ENCODE measurements around the gene UPF1. TPM values are rescaled to one million over a fixed set of nuclear protein-coding genes. Genes with fewer than 3 reads are reported as not detected.

The UPF1 gene
- total RNA-seq, result 103 TPM

DNA sequence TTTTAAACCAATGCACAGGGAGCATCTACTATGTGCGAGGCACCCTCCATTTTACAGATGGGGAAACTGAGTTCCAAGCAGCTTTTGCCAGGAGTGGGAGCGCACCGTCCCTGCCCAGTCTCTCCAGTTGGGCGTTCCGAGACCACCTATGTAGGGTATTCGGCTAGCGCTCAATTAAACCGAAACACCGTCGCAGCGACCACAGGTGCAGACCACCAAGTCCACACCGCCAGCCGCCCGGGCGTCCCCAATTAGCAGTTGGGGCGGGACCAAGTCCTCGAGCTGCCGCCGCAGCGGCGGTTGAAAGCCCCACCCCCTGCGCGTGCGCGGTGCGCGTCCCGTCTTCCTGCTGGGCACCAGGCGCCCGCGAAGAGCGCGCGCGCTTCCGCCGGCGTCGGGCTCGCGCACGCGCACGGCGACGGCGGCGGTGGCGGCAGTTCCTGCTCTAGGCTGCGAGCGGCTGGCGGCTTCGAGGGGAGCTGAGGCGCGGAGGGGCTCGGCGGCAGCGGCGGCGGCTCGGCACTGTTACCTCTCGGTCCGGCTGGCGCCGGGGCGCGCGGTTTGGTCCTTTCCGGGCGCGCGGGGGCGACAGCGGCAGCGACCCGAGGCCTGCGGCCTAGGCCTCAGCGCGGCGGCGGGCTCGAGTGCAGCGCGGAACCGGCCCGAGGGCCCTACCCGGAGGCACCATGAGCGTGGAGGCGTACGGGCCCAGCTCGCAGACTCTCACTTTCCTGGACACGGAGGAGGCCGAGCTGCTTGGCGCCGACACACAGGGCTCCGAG is at the start of gene UPF1:
Gene UPF1, plus strand, starts transcription at position 436 of the 782 bp plus-strand sequence. Its CDS starts 251 bp downstream, at position 687.
- DNase-seq, result peak; percentile 98

DNA sequence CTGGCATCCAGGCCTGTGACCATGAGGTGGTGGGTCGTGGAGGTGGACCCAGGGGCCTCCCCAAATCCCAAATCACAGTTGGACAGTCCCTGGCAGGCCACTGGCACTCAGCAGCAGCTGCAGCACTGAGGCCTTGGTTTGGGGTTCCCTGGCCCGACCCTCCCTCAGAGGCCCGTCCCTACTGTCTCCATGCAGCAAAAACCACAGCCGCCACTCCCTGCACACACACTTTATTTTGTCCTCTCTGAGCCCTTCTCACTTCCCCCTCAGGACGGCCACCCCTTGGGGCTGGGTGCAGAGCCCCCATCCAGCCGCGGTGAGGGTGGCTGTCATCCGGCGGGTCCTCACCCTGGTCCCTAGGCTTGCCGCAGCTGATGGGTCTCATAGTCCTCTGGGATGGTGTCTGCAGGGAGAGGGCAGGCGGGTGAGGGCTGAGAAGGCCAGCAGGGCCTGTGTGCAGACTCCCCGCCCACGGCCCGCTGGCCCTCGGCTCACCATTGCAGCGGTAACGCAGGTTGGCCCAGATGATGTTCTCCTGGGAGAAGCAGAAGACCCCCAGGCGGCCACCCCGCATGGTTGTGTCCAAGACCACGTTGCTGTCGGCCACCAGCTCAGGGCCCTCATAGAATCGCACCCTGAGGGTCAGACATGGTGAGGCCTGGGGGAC is 49.1 kb upstream of the UPF1 start:
- DNase-seq, result no peak

GRCh38 chr19:18783958-18784785 is 47.6 kb upstream of the UPF1 start:
- no peak for DNase-seq

GRCh38 chr19:18784786-18785120 is 47.0 kb upstream of the UPF1 start:
- DNase-seq, result no peak

GRCh38 chr19:18785179-18786124 is 46.3 kb upstream of the UPF1 start:
- DNase-seq, result peak; percentile 84

DNA sequence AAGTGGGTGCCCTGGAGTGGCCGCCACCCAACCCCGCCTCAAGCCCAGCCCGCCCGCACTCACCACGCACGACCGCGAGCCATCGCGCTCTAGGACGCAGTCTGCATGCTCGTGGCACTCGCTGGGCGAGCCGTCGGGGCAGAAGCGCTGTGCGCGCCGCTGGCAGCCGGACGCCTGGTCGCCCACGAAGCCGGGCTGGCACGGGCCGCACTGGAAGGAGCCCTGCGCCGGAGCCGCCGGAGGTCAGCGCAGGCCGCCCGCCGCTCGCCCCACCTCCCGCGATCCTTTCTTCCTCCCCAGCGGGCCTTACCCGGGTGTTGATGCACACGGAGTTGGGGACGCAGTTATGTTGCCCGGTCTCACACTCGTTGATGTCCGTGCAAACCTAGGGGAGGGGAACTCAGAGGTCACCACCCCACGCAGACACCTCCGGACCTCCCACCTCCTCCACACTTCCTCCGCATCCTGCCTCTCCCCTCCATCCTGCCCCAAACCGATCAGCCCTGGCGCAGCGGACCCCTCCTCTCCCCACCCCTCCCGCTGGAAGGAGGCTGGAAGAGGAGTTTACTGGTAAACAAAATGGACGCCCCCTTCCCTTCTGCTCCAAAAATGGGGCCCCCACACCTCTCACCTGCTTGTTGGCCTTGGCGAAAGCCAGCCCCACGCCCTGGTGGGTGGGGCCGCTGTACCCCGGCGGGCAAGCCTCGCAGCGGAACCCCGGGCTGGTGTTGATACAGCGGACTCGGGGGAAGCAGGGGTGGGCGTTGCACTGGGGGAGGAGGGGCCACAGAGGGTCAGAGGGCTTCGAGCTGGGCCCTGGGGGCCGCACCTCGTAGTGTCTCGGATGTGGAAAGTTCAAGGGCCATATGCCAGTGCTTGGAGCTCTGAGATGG is 43.0 kb upstream of the UPF1 start:
- DNase-seq, result no peak

DNA sequence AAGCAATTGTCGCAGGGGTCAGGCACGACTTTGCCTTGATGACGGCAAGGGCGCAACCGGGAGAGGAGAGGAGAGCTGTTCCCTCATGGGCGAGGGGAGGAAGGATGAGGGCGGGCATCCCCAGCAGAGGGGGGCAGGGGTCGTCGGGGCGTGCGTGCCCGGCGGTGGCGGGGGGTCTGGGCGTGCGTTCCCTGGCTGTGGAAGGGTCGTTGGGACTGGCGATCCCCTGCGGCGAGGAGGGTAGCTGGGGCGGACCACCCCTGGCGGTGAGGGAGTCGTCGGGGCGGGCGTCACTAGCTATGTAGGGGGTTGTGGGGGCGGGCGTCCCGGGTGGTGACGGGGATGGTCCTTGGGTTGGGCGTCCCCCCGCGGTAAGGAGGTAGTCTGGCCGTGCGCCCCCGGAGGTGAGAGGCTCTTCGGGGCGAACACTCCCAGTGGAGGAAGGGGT is 42.3 kb upstream of the UPF1 start:
- no peak for DNase-seq

GRCh38 chr19:18789883-18790565 is 41.7 kb upstream of the UPF1 start:
- peak; percentile 42 for DNase-seq

DNA sequence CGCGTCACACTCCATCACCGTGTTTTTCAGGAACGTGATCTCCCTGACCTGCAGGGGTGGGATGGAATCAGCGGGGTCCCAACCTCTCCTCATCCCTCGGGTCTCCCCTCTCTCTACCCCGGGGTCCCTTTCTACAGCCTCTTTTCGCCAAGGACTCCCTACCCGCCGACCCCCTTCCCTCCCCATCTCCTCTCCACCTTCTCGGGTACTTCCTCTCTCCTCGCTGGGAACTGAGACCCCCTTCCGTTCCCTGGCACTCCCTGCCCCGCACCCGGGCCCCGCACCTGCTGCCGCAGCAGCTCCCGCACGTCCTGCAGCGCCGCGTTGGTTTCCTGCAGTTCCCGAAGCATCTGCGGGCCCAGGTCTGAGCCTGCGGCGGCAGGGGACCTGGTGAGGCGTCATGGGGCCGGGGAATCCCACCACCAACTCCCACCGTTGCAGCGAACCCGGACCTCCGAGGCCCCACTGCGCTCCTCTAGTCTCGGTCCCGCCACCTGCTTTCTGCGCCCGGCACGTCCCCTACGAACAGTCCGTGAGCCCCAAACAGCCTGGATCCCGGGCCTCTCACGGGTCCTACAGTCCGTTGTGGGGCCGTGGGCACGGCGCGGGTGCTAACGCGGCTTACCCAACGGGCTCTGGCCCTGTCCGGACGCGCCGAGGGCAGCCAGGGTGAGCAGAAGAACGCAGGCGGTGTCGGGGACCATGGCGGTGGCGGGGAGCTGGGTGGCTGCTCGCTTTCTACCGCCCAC is 41.0 kb upstream of the UPF1 start, which contains the start of gene COMP:
Gene COMP, minus strand, starts transcription at position 740 of the 749 bp plus-strand sequence. Its CDS starts 36 bp downstream, at position 704.
- DNase-seq, result no peak

- no peak for DNase-seq
These were observed 40.5 kb upstream of the UPF1 start for GRCh38 chr19:18791315-18791678.

DNA sequence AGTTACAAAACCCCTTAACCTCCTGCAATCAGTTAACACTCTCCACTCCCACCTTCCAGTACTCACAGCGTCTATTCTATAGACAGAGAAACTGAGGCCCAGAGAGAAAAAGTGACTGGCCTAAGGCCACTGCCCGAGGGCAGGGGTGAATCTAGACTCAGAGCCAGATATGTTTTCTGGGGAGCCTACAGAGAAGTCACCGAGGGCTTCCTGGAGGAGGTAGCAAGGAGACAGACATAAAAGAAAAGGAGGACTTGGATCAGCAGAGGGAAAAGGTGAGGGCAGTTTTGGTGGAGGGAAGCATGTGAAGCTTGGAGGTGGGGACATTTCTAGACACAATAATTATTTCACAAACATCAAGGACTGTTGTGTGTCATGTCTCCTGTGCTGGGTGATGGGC is 39.1 kb upstream of the UPF1 start:
- DNase-seq, result no peak

DNA sequence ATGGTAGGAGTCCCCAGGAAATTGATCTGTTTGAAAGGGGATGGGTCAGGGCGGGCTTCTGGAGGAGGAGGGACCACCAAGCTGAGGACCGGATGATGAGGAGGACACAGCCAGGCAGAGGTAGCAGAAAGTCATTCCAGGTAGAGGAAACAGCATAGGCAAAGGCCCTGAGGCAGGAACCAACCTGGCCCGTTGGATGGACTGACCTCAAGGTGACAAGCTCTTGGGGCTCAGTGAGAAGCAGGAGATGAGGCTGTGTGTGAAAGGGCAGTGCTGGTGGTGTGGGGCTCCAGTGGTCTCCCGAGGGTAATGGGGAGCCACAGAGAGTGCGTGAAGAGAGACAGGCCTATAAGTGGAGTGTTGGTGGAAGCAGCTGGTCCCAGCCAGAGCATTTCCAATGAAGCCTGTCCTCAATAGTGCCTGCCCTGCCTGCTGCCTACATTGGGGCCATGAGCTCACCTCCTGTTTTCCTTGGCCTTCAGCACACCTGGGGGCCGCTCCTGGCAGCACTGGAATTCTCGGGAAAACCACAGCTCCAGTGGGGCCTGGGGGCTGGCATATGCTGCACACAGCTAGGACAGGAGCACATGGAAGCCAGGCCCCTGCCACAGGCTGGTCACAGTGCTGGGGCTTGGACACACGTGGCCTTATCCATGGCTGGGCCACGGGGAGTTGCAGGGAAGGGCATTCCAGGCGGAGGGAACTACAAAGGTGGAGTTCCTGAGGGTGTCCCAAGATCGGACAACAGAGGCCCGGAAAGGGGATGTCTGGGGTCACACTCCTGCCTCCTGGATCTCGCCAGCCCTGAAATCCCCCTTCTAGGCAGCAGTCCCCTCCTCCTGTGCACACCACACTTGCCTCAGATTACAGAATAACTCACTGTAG is 38.4 kb upstream of the UPF1 start:
- DNase-seq, result peak; percentile 47

DNA sequence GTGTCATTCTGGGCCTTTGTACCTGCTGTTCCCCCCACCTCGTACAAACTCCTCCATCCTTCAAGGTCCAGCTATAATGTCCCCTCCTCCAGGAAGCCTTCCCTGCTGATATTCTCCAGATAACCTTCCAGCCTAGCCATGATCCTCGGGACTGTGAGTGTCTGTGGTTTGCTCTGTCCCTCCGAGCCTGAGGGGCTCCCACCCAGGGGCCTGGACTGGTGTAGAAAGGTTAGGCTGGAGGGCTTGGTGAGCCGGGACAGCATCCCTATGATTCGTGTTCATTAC is 37.8 kb upstream of the UPF1 start:
- DNase-seq, result no peak

- no peak for DNase-seq
These were observed 37.1 kb upstream of the UPF1 start for GRCh38 chr19:18794692-18795091.

DNA sequence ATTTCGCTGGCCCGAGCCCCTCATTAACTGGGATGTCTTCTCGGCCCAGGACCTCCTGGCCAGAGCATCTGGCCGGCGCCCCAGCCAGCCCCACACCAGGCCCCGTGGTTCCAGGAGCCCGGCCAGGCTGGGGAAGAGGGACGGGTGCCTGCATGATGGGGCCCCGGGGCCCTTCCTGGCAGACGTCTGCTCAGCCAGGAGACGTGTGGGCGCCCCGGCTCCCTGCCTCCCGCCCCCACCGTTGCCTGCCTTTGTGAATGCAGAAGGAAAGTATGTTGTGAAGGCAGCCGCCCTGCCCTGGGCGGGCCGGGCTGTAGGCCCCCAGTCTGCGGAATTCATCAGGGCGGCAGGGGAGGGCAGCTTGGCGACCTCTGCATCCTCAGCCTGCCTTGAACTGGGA is 36.2 kb upstream of the UPF1 start:
- peak; percentile 43 for DNase-seq

- DNase-seq, result no peak
These were observed 35.5 kb upstream of the UPF1 start for GRCh38 chr19:18796239-18796638.

DNA sequence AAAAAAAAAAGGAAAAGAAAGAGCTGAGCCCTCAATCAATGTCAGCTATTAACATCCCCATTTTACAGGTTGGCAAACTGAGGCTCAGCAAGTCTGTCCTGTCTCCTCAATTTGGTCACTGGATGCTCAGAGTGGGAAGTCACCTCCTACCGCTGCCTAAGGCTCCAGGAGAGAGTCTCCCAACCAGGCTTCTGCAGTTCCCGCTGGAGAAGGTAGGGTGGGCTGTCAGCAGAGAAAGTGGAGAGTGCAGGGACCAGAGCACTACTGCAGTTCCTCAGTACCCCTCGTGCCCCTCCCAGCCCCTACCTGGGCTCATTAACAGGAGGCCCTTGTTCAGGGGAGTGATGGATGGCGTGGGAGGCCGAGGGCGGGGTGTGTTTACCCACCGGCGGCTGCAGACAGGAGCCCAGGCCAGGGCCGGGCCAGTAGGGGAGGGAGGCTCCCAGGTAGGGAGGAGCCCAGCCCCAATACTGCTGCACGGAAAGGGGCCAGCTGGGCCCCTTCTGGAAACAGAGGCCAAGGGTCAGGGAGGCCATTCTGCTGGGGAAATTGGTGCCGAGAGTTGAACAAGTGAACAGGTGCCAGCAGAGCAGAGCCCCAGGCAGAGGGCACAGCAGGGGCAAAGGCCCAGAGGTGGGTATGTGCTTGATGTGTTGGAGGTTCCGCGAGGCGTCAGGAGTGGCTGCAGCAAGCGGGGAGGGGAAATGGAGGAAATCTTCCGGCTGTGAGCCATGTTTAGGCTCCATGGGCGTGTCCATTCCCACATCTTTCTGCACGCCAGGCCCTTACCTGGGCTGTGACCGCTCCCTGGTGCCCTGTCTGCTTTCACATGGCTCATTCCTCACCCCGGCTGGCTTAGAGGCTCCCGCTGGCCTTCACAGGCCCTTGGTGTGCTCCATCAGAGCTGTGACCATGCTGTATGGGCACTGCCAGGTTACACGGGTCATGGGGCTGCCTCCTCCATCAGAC is 33.1 kb upstream of the UPF1 start:
- peak; percentile 30 for DNase-seq

Measured in tongue (tissue), 2 donors.